ENCODE data around the gene MTM1. TPM values are rescaled to one million over a fixed set of nuclear protein-coding genes. Genes with fewer than 3 reads are reported as not detected.

The MTM1 gene
- total RNA-seq, 2 experiments from 2014 or later = 23.1 to 31.3 TPM

DNA sequence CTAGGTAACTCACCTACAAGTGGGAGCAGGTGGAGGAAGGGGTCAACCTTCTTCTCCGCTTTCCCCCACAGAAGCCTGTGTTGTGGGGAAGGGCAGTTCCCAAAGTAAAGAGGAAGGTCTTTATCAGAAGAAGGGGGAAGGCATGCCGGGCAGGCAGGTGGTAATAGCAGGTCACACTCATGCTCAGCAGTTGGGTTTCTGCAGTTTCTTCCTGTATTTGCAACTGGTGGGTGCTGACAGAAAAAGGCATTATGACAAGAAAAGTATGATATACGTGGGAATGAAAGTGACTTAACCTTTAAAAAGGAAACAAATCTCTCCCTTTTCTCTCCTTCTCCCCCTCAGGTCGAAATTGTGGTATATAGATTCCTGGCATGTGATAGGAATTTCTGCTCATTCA lies 128.4 kb downstream of the MTM1 start:
- intact Hi-C loops (cut with DNase I, micrococcal nuclease) = loop anchor here (1.0 to 10.0 kb wide), 5 partner anchors 122 to 1062 kb away; partner anchors contain the start of genes CD99L2 (in 1 of the 2), HMGB3 (in 1 of the 2), MAMLD1 (in 1 of the 2) and TMEM185A (in 1 of the 2)
- CTCF ChIA-PET = interaction anchor here (1.5 to 2.6 kb wide), 2 partner anchors 13 to 126 kb away, joined by 5 to 9 read pairs; no protein-coding TSS in a partner anchor
- DNase-seq (peak; percentile 59), ATAC-seq (peak; percentile 23)
- peak overlapping the region; percentile 88 for H3K4me3 Mint-ChIP-seq
- H3K4me1 Mint-ChIP-seq = peaks cover 41% of the 10 kb centered on the region
- peaks cover 26% of the 10 kb centered on the region for H3K36me3 Mint-ChIP-seq (ENCODE audit: low read depth)
- no peaks in the 10 kb centered on the region for H3K27me3 Mint-ChIP-seq
- H3K9me3 Mint-ChIP-seq (ENCODE audit: low read depth) = no peaks in the 10 kb centered on the region
- POLR2A ChIA-PET = no interaction called here
- peak overlapping the region; percentile 97 for H3K27ac Mint-ChIP-seq

DNA sequence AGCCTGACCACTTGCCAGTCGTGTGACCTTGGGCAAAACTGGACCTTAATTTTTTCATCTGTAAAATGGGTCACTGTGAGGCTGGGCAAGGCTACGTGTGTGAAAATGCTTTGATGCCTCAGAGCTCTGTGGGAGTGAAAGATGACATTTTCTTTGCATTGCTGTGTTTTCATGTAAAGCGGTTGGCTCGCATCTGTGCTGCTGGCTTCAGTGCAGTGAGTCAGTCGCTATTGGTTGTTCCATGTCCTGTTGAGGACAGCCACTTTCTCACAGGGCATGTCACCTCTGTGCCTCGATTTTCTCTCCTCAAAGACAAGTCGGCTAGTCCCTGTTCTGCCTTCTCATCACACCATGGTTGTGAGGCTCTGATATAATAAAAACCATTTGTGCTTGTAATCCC lies 129.2 kb downstream of the MTM1 start:
- no peaks in the 10 kb centered on the region for H3K9me3 Mint-ChIP-seq (ENCODE audit: low read depth)
- ATAC-seq = peak; percentile 10
- H3K4me1 Mint-ChIP-seq = peaks cover 44% of the 10 kb centered on the region
- peak overlapping the region; percentile 88 for H3K4me3 Mint-ChIP-seq
- H3K27ac Mint-ChIP-seq = peak overlapping the region; percentile 97
- intact Hi-C loops (cut with DNase I, micrococcal nuclease) = loop anchor here (1.0 to 10.0 kb wide), 5 partner anchors 123 to 1063 kb away; partner anchors contain the start of genes CD99L2 (in 1 of the 2), HMGB3 (in 1 of the 2), MAMLD1 (in 1 of the 2) and TMEM185A (in 1 of the 2)
- DNase-seq = peak; percentile 47
- H3K36me3 Mint-ChIP-seq (ENCODE audit: low read depth) = peaks cover 26% of the 10 kb centered on the region
- no peaks in the 10 kb centered on the region for H3K27me3 Mint-ChIP-seq
- ChIA-PET CTCF (interaction anchor here (0.9 to 1.5 kb wide), 3 partner anchors 14 to 127 kb away, joined by 4 to 6 read pairs (median 5); no protein-coding TSS in a partner anchor), POLR2A (no interaction called here)

DNA sequence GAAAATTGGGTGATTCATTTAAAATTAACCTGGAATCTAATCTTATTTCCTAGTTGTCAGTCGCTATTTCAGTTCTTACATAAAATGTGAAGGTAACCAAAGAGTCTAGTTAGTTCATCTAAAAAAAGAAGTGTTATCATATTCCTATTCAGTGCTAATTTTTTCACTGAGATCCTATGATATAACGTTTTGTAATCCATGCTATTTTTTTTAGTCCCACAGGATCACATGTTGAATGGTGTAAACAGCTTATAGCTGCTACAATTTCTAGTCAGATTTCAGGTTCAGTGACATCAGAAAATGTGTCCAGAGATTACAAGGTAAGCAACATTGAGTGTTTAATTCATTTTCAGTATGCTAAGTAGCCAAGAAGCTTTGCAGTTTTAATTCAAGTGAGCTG lies 130.6 kb downstream of the MTM1 start:
- DNase-seq (no peak), ATAC-seq (no peak)
- Mint-ChIP-seq H3K27ac (peak overlapping the region; percentile 14), H3K9me3 (ENCODE audit: low read depth) (no peaks in the 10 kb centered on the region), H3K36me3 (ENCODE audit: low read depth) (peaks cover 29% of the 10 kb centered on the region), H3K4me3 (no peak overlapping the region), H3K4me1 (peaks cover 56% of the 10 kb centered on the region), H3K27me3 (no peaks in the 10 kb centered on the region)
- ChIA-PET CTCF (interaction anchor here (1.9 kb wide), 1 partner anchor 17 kb away, joined by 8 read pairs; no protein-coding TSS in a partner anchor), POLR2A (interaction anchor here (0.6 kb wide), 1 partner anchor 704 kb away, joined by 3 read pairs; no protein-coding TSS in a partner anchor)
- intact Hi-C loops (cut with DNase I, micrococcal nuclease) = loop anchor here (10.0 kb wide), 3 partner anchors 286 to 1064 kb away; partner anchors contain the start of genes HMGB3 (in 1 of the 2), MAMLD1 (in 1 of the 2) and TMEM185A (in 1 of the 2)

DNA sequence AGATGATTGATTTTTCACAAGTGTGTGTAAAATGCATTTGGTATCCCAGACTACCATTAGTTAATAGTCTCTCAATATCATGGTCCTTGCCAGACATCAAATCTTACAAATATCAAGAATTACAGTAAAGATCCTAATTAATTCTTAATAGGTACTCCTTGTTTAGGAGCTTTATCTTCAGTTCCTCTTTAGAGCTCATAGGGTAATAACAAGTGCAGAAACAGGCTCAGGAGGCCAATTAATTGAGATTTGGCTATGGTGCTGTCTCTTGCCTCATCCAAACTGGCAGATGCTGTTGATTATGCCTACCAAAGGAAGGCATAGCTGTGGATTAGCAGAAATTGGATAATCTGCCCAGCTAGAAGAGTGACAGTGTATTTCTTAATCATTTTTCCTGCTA lies 131.7 kb downstream of the MTM1 start:
- no peaks in the 10 kb centered on the region for H3K27me3 Mint-ChIP-seq
- POLR2A ChIA-PET = no interaction called here
- peaks cover 62% of the 10 kb centered on the region for H3K4me1 Mint-ChIP-seq
- intact Hi-C loops (cut with DNase I, micrococcal nuclease) = no loop called here
- DNase-seq = no peak
- no peak overlapping the region for H3K27ac Mint-ChIP-seq
- no peak overlapping the region for H3K4me3 Mint-ChIP-seq
- H3K9me3 Mint-ChIP-seq (ENCODE audit: low read depth) = no peaks in the 10 kb centered on the region
- no peak for ATAC-seq
- CTCF ChIA-PET = interaction anchor here (0.8 to 1.9 kb wide), 3 partner anchors 15 to 24 kb away, joined by 3 to 8 read pairs (median 6); no protein-coding TSS in a partner anchor
- H3K36me3 Mint-ChIP-seq (ENCODE audit: low read depth) = peaks cover 37% of the 10 kb centered on the region

DNA sequence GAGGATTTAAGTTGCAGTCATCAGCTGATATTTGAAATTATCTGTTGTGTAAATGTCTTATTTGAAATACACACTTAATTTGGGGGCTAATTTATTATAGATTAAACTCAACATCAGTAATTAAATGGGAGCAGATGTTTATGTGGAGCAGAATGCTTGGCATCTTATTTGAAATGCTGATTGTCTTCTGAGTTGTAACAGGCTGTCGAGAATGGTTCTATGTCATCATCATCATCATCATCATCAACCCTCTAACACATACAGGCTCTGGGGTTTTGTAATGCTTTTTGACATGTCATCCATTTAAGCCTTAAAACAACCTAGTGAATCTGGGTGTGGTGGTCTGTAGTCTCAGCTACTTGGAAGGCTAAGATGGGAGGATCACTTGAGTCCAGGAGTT lies 133.0 kb downstream of the MTM1 start:
- Mint-ChIP-seq H3K36me3 (ENCODE audit: low read depth) (peaks cover 38% of the 10 kb centered on the region), H3K9me3 (ENCODE audit: low read depth) (peaks cover 2% of the 10 kb centered on the region), H3K27ac (peak overlapping the region; percentile 51), H3K4me1 (peaks cover 56% of the 10 kb centered on the region), H3K27me3 (no peaks in the 10 kb centered on the region), H3K4me3 (no peak overlapping the region)
- POLR2A ChIA-PET = no interaction called here
- CTCF ChIA-PET = interaction anchor here (1.4 kb wide), 1 partner anchor 16 kb away, joined by 6 read pairs; no protein-coding TSS in a partner anchor
- DNase-seq (no peak), ATAC-seq (no peak)
- intact Hi-C loops (cut with DNase I, micrococcal nuclease) = no loop called here

DNA sequence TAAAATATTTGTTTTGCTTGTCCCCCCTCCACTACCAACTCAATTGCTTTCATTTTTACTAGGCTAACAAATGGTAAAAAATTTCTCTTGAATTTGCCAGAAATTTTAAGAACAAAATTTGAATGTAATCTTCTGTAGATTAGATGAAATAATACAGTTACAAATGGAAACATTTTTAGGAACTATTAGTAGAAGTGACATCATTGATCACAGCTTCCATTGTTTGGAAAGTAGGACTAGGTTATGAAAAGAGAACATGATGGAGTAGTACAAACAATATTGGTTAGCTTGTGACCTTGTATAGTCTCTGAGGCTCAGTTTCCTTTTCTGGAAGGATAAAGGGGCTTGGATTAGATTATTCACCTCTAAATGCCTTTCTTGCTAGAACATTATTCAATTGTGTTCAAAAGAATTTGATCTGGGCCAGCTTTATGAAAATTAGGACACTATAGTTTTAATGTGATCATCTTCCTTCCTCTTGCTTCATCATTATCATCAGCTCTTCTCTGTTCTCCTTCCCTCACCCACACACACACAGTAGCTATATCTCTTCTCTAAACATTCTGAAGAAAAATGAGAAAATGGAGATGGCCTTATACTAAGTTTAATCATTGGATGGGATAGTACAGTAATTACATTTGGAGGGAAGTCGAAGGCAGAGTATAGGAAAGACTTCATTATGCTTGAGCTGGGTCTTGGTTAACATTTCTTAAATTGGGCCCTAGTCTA lies 134.7 kb downstream of the MTM1 start:
- no peaks in the 10 kb centered on the region for H3K27me3 Mint-ChIP-seq
- ChIA-PET CTCF (interaction anchor here (0.8 to 3.7 kb wide), 5 partner anchors 8 to 17 kb away, joined by 3 to 26 read pairs (median 4); partner anchors contain the start of gene MTMR1), POLR2A (interaction anchor here (0.6 to 1.6 kb wide), 4 partner anchors 8 to 1122 kb away, joined by 3 to 5 read pairs (median 3); no protein-coding TSS in a partner anchor)
- intact Hi-C loops (cut with DNase I, micrococcal nuclease) = no loop called here
- peaks cover 34% of the 10 kb centered on the region for H3K36me3 Mint-ChIP-seq (ENCODE audit: low read depth)
- peaks cover 2% of the 10 kb centered on the region for H3K9me3 Mint-ChIP-seq (ENCODE audit: low read depth)
- DNase-seq = no peak
- peaks cover 50% of the 10 kb centered on the region for H3K4me1 Mint-ChIP-seq
- peak overlapping the region; percentile 88 for H3K27ac Mint-ChIP-seq
- no peak for ATAC-seq
- no peak overlapping the region for H3K4me3 Mint-ChIP-seq

DNA sequence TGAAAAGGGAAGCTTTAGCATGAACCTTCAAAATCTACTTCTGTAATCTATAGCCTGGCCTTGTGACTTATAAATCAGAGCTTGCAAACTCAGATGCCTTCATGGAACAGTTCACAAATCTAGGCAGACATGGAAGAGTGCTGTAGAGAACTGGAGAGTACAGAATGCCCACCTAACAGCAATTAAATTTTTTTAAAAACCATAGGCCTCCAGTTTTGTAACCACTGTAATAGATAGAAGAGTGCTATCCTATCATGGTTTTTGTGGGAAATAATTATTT lies 135.2 kb downstream of the MTM1 start:
- ATAC-seq = no peak
- no peak for DNase-seq
- peaks cover 34% of the 10 kb centered on the region for H3K36me3 Mint-ChIP-seq (ENCODE audit: low read depth)
- intact Hi-C loops (cut with DNase I, micrococcal nuclease) = no loop called here
- H3K4me3 Mint-ChIP-seq = no peak overlapping the region
- H3K9me3 Mint-ChIP-seq (ENCODE audit: low read depth) = peaks cover 2% of the 10 kb centered on the region
- peaks cover 50% of the 10 kb centered on the region for H3K4me1 Mint-ChIP-seq
- no peaks in the 10 kb centered on the region for H3K27me3 Mint-ChIP-seq
- ChIA-PET CTCF (interaction anchor here (0.8 to 3.7 kb wide), 5 partner anchors 9 to 17 kb away, joined by 3 to 26 read pairs (median 4); partner anchors contain the start of gene MTMR1), POLR2A (interaction anchor here (0.7 to 1.6 kb wide), 3 partner anchors 9 to 1121 kb away, joined by 3 to 5 read pairs (median 3); no protein-coding TSS in a partner anchor)
- peak overlapping the region; percentile 88 for H3K27ac Mint-ChIP-seq

DNA sequence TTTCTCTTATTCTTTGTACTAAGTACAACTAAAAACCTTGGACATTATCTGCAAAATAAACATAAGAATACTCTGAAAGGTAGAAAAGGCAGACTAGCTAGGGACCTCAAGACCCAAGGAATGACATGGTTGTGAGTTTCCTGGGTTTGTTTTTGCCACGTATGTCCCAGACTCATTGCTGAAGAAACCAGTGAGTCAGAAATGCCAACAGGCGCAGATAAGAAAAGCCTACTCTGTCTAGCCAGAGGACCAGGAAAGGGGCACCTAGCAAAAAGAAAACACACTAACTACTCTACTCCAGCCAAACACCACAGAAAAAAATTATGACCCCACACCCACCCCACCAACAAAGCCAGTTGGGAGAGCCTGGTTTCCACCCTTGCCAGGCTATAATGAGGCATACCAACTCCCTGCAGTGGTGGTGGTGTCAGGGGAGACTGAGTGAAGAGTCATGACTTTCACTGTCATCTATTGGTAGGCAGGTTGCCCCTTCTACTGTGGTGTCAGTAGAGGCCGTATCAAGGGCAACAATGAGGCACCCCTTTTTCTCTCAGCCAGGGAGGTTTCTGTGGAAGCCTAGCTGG lies 135.7 kb downstream of the MTM1 start:
- peak; percentile 52 for DNase-seq
- Mint-ChIP-seq H3K36me3 (ENCODE audit: low read depth) (peaks cover 34% of the 10 kb centered on the region), H3K27me3 (no peaks in the 10 kb centered on the region), H3K27ac (peak overlapping the region; percentile 88), H3K4me1 (peaks cover 49% of the 10 kb centered on the region), H3K4me3 (peak overlapping the region; percentile 21), H3K9me3 (ENCODE audit: low read depth) (peaks cover 2% of the 10 kb centered on the region)
- intact Hi-C loops (cut with DNase I, micrococcal nuclease) = loop anchor here (1.0 kb wide), 2 partner anchors 10 to 27 kb away; no protein-coding TSS in a partner anchor
- ChIA-PET POLR2A (interaction anchor here (0.7 to 1.6 kb wide), 3 partner anchors 9 to 1121 kb away, joined by 3 to 5 read pairs (median 3); no protein-coding TSS in a partner anchor), CTCF (interaction anchor here (0.6 to 3.7 kb wide), 5 partner anchors 10 to 243 kb away, joined by 3 to 26 read pairs (median 4); partner anchors contain the start of gene MTMR1)
- ATAC-seq = peak; percentile 91

DNA sequence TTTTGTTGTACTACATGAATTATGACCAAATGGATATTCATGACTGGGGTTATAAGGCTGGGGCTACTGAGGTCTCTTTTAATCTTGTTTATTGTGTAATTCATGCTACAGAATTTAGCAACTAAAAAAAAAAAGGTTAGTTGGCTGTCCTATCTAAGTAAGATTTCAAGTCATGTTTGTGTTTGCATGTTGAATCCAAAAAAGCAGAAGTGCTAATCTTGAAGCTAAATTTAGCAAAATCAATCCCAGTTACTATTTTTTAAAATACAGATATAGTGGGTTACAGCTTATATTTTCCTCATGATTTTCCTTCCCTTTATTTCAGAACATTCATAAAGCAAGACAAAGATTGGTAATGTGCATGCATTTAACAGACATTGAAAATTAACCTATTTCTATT lies 144.2 kb downstream of the MTM1 start:
- no peak overlapping the region for H3K4me3 Mint-ChIP-seq
- H3K4me1 Mint-ChIP-seq = peaks cover 40% of the 10 kb centered on the region
- no peaks in the 10 kb centered on the region for H3K36me3 Mint-ChIP-seq (ENCODE audit: low read depth)
- CTCF ChIA-PET = interaction anchor here (0.7 to 4.3 kb wide), 7 partner anchors 9 to 158 kb away, joined by 3 to 43 read pairs (median 5); no protein-coding TSS in a partner anchor
- DNase-seq (no peak), ATAC-seq (no peak)
- POLR2A ChIA-PET = no interaction called here
- H3K27me3 Mint-ChIP-seq = no peaks in the 10 kb centered on the region
- peak overlapping the region; percentile 73 for H3K27ac Mint-ChIP-seq
- H3K9me3 Mint-ChIP-seq (ENCODE audit: low read depth) = no peaks in the 10 kb centered on the region
- intact Hi-C loops (cut with DNase I, micrococcal nuclease) = no loop called here

DNA sequence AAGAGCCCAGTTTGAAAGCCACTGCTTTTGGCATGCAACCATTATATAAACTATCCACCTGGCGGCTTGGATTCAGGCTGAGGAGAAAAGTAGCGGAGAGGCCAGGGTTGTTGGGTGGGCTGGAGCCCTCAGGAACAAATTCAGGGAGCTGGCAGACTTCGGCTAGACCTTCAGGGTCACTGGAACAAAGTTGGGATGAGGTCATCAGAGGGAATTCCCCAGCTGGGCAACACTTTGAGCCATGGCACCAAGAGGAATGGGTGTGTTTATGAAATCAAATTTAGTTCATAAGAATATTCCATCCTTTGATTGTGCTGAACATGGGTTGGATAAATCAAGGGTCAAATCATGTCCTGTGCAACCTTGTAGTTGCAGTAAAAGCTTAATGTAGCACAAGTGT lies 146.8 kb downstream of the MTM1 start:
- DNase-seq = no peak
- peaks cover 29% of the 10 kb centered on the region for H3K4me1 Mint-ChIP-seq
- ChIA-PET POLR2A (interaction anchor here (1.2 kb wide), 1 partner anchor 31 kb away, joined by 3 read pairs; no protein-coding TSS in a partner anchor), CTCF (interaction anchor here (0.6 to 4.3 kb wide), 12 partner anchors 9 to 1174 kb away, joined by 3 to 43 read pairs (median 4); partner anchors contain the start of gene MTMR1)
- peak overlapping the region; percentile 47 for H3K27ac Mint-ChIP-seq
- intact Hi-C loops (cut with DNase I, micrococcal nuclease) = no loop called here
- no peaks in the 10 kb centered on the region for H3K36me3 Mint-ChIP-seq (ENCODE audit: low read depth)
- H3K9me3 Mint-ChIP-seq (ENCODE audit: low read depth) = no peaks in the 10 kb centered on the region
- no peaks in the 10 kb centered on the region for H3K27me3 Mint-ChIP-seq
- no peak for ATAC-seq
- H3K4me3 Mint-ChIP-seq = no peak overlapping the region

DNA sequence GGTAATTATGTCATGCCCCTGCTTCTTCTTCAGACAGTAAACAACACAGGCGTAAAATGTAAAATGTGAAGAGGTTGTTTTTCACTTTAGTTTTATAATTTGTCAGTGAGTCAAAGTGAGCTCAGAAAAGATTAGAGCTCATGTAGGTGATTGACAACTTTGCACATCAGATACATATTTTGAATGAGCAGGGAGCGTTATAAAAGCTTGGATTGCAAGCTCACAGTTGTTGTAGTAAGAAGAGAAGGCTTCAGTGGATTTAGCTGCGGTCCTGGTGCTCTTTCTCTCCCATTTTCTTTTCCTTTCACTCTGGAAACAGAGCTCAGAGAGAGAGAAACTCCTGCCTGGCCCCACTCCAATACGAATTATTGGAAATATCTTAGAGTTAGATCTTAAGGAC lies 151.2 kb downstream of the MTM1 start:
- no peaks in the 10 kb centered on the region for H3K27me3 Mint-ChIP-seq
- POLR2A ChIA-PET = no interaction called here
- peak overlapping the region; percentile 31 for H3K27ac Mint-ChIP-seq
- H3K9me3 Mint-ChIP-seq (ENCODE audit: low read depth) = no peaks in the 10 kb centered on the region
- no peak for ATAC-seq
- no peak overlapping the region for H3K4me3 Mint-ChIP-seq
- no peak for DNase-seq
- CTCF ChIA-PET = interaction anchor here (0.7 to 1.3 kb wide), 4 partner anchors 9 to 36 kb away, joined by 3 to 5 read pairs (median 4); no protein-coding TSS in a partner anchor
- peaks cover 17% of the 10 kb centered on the region for H3K4me1 Mint-ChIP-seq
- peaks cover 13% of the 10 kb centered on the region for H3K36me3 Mint-ChIP-seq (ENCODE audit: low read depth)
- intact Hi-C loops (cut with DNase I, micrococcal nuclease) = no loop called here
